CD4-positive, CD25-positive, alpha-beta regulatory T cell (primary cell): ENCODE data around the gene SEPTIN1. TPM values are rescaled to one million over a fixed set of nuclear protein-coding genes. Genes with fewer than 3 reads are reported as not detected.

ENCODE experiments used
- ATAC-seq, 2 donors: fragments of 150-1000 bp; cut with Tn5 transposase; one replicate each; pipeline ENCODE4 v1.10.0; 2021; ENCODE audit warnings: low read depth in 2 of 2, moderate number of reproducible peaks in 2 of 2, moderate library complexity in 1 of 2
- DNase-seq, 3 donors: peaks; one replicate each; pipeline versions ENCODE4 v3.0.0 to v3.0.0-alpha.2; 2012 to 2022; ENCODE audit warnings: mixed read lengths in 1 of 3
- H3K27ac ChIP-seq: one replicate; pipeline ENCODE4 v1.7.0; 2013; ENCODE audit warnings: mild to moderate bottlenecking, low read length; ENCODE audit not compliant: insufficient read depth, poor library complexity, severe bottlenecking
- H3K27me3 ChIP-seq: one replicate; pipeline ENCODE4 v1.7.0; 2013; ENCODE audit warnings: low read length; ENCODE audit not compliant: control insufficient read depth, insufficient read depth
- H3K36me3 ChIP-seq: one replicate; pipeline ENCODE4 v1.7.0; 2013; ENCODE audit warnings: mild to moderate bottlenecking, low read length, moderate library complexity; ENCODE audit not compliant: control insufficient read depth, insufficient read depth
- H3K4me1 ChIP-seq: 2 replicates; pipeline ENCODE4 v1.7.0; 2013; ENCODE audit warnings: mild to moderate bottlenecking, low read length; ENCODE audit not compliant: insufficient read depth, control insufficient read depth, poor library complexity, severe bottlenecking
- H3K4me3 ChIP-seq: one replicate; pipeline ENCODE4 v1.7.0; 2013; ENCODE audit warnings: low read depth, mild to moderate bottlenecking, low read length, moderate library complexity
- H3K9me3 ChIP-seq, 2 experiments: 1 replicate in 1 of 2; 2 replicates in 1 of 2; pipeline ENCODE4 v1.7.0; 2013; ENCODE audit warnings: low read length in 2 of 2, mild to moderate bottlenecking in 1 of 2, moderate library complexity in 1 of 2; ENCODE audit not compliant: control insufficient read depth in 2 of 2
- H3K27ac Mint-ChIP-seq, 3 donors: one replicate each; pipeline ENCODE4 v1.8.0; 2020 to 2022; ENCODE audit warnings: mild to moderate bottlenecking in 3 of 3, mixed read lengths in 3 of 3, moderate library complexity in 2 of 3
- H3K27me3 Mint-ChIP-seq: one replicate; pipeline ENCODE4 v1.8.0; 2022; ENCODE audit warnings: mild to moderate bottlenecking, mixed read lengths
- H3K36me3 Mint-ChIP-seq: one replicate; pipeline ENCODE4 v1.8.0; 2020; ENCODE audit warnings: mixed read lengths
- H3K4me1 Mint-ChIP-seq, 4 donors: one replicate each; pipeline ENCODE4 v1.8.0; 2020 to 2022; ENCODE audit warnings: mixed read lengths in 4 of 4, mild to moderate bottlenecking in 1 of 4
- H3K4me3 Mint-ChIP-seq, 4 donors: one replicate each; pipeline ENCODE4 v1.8.0; 2020 to 2022; ENCODE audit warnings: mild to moderate bottlenecking in 4 of 4, mixed read lengths in 4 of 4, moderate library complexity in 3 of 4
- H3K9me3 Mint-ChIP-seq, 7 donors: one replicate each; pipeline ENCODE4 v1.8.0; 2020 to 2022; ENCODE audit warnings: mixed read lengths in 7 of 7, mild to moderate bottlenecking in 3 of 7, moderate library complexity in 2 of 7
- polyA plus RNA-seq, 4 donors: library from polyadenylated mRNA; unstranded; fragments of 300-500 nt; fragmentation: Illumina TruSeq; gene quantifications; one replicate each; pipeline ENCODE4 v1.2.3, GENCODE V29; 2021
- total RNA-seq: library from RNA; stranded (reverse); gene quantifications from one replicate; pipeline ENCODE4 v1.2.3, GENCODE V29; 2022

SEPTIN1 gene
- total RNA-seq = 198 TPM
- 100 to 1,000 TPM; 157 to 205 (median 170) TPM for polyA plus RNA-seq

GRCh38 chr16:30382111-30382881 is at the start of gene SEPTIN1:
Gene SEPTIN1, minus strand, starts transcription at chr16:30382561. Its CDS starts 19 bp downstream, at chr16:30382542.
- DNase-seq = peak; percentile 60 to 92 (median 82)
- H3K9me3 ChIP-seq = no peaks in the 10 kb centered on the region
- H3K4me1 ChIP-seq = peaks cover 65% of the 10 kb centered on the region

GRCh38 chr16:30430428-30430970 is 48.1 kb upstream of the SEPTIN1 start:
- Mint-ChIP-seq H3K4me1 (peaks cover 8 to 24% (median 18%) of the 10 kb centered on the region in 4 donors), H3K36me3 (peaks cover 17% of the 10 kb centered on the region), H3K27me3 (no peaks in the 10 kb centered on the region), H3K9me3 (no peaks in the 10 kb centered on the region), H3K4me3 (no peak overlapping the region), H3K27ac (no peak overlapping the region)
- H3K36me3 ChIP-seq = peaks cover 3% of the 10 kb centered on the region
- H3K27me3 ChIP-seq = no peaks in the 10 kb centered on the region
- DNase-seq (no peak), ATAC-seq (peak in 1 of 2 donors; percentile 2)
- H3K4me1 ChIP-seq = peaks cover 20% of the 10 kb centered on the region
- H3K9me3 ChIP-seq = no peaks in the 10 kb centered on the region
- no peak overlapping the region for H3K4me3 ChIP-seq
- peak overlapping the region; percentile 88 for H3K27ac ChIP-seq

More at GRCh38 chr16:30382111-30382881, at the start of gene SEPTIN1:
- H3K4me1 Mint-ChIP-seq = peaks cover 0 to 71% (median 35%) of the 10 kb centered on the region in 4 donors
- H3K36me3 ChIP-seq = no peaks in the 10 kb centered on the region
- peak within 1 kb of the TSS; percentile 82 for H3K4me3 ChIP-seq
- H3K27ac ChIP-seq = peak within 1 kb of the TSS; percentile 100
- H3K4me3 Mint-ChIP-seq = peak within 1 kb of the TSS; percentile 94 to 98 (median 96)
- peaks cover 4% of the 10 kb centered on the region for H3K36me3 Mint-ChIP-seq
- no peaks in the 10 kb centered on the region for H3K27me3 ChIP-seq
- peaks cover 9% of the 10 kb centered on the region for H3K27me3 Mint-ChIP-seq
- H3K9me3 Mint-ChIP-seq = peaks cover 0 to under 1% (median 0%) of the 10 kb centered on the region in 7 donors
- peak; percentile 40 to 45 for ATAC-seq
- peak within 1 kb of the TSS; percentile 92 to 100 (median 100) for H3K27ac Mint-ChIP-seq

- peaks cover 17% of the 10 kb centered on the region for H3K36me3 Mint-ChIP-seq
- Histone ChIP-seq H3K27ac (peak within 1 kb of the TSS; percentile 88), H3K27me3 (no peaks in the 10 kb centered on the region), H3K36me3 (peaks cover 3% of the 10 kb centered on the region), H3K9me3 (no peaks in the 10 kb centered on the region), H3K4me1 (peaks cover 20% of the 10 kb centered on the region), H3K4me3 (peak within 1 kb of the TSS; percentile 78)
- DNase-seq (peak; percentile 95 to 100 (median 98)), ATAC-seq (peak; percentile 97 to 98)
- H3K4me1 Mint-ChIP-seq = peaks cover 8 to 21% (median 16%) of the 10 kb centered on the region in 4 donors
- peak within 1 kb of the TSS in 1 of 3 donors; percentile 52 for H3K27ac Mint-ChIP-seq
- no peaks in the 10 kb centered on the region for H3K27me3 Mint-ChIP-seq
- no peaks in the 10 kb centered on the region for H3K9me3 Mint-ChIP-seq
- peak within 1 kb of the TSS in 1 of 4 donors; percentile 61 for H3K4me3 Mint-ChIP-seq
Measured at GRCh38 chr16:30429678-30430427, 47.5 kb upstream of the SEPTIN1 start, which contains the start of gene DCTPP1. Gene DCTPP1, minus strand, starts transcription at chr16:30430030. Its CDS starts 50 bp downstream, at chr16:30429980.

- no peaks in the 10 kb centered on the region for H3K9me3 Mint-ChIP-seq
- Histone ChIP-seq H3K36me3 (peaks cover 7% of the 10 kb centered on the region), H3K4me3 (peak overlapping the region; percentile 78), H3K27me3 (no peaks in the 10 kb centered on the region), H3K4me1 (peaks cover 20% of the 10 kb centered on the region), H3K9me3 (no peaks in the 10 kb centered on the region), H3K27ac (peak overlapping the region; percentile 88)
- no peaks in the 10 kb centered on the region for H3K27me3 Mint-ChIP-seq
- no peak for ATAC-seq
- no peak overlapping the region for H3K27ac Mint-ChIP-seq
- peaks cover 8 to 18% (median 13%) of the 10 kb centered on the region in 4 donors for H3K4me1 Mint-ChIP-seq
- H3K4me3 Mint-ChIP-seq = no peak overlapping the region
- peaks cover 21% of the 10 kb centered on the region for H3K36me3 Mint-ChIP-seq
- no peak for DNase-seq
Measured at GRCh38 chr16:30429418-30429677, 47.0 kb upstream of the SEPTIN1 start.

- peak overlapping the region in 3 of 4 donors; percentile 61 to 71 (median 65) for H3K4me3 Mint-ChIP-seq
Measured at GRCh38 chr16:30428055-30428454, 45.7 kb upstream of the SEPTIN1 start.

GRCh38 chr16:30421010-30421409 is 38.6 kb upstream of the SEPTIN1 start:
- no peaks in the 10 kb centered on the region for H3K27me3 Mint-ChIP-seq
- H3K4me3 Mint-ChIP-seq = peak overlapping the region in 1 of 4 donors; percentile 53
- peaks cover 25% of the 10 kb centered on the region for H3K36me3 Mint-ChIP-seq
- Histone ChIP-seq H3K27me3 (no peaks in the 10 kb centered on the region), H3K9me3 (no peaks in the 10 kb centered on the region), H3K27ac (no peak overlapping the region), H3K4me1 (peaks cover 16% of the 10 kb centered on the region), H3K4me3 (no peak overlapping the region), H3K36me3 (peaks cover 16% of the 10 kb centered on the region)
- no peaks in the 10 kb centered on the region for H3K9me3 Mint-ChIP-seq
- ATAC-seq (no peak), DNase-seq (no peak)
- H3K27ac Mint-ChIP-seq = peak overlapping the region; percentile 42 to 53 (median 52)
- peaks cover 3 to 28% (median 9%) of the 10 kb centered on the region in 4 donors for H3K4me1 Mint-ChIP-seq

More at GRCh38 chr16:30428055-30428454, 45.7 kb upstream of the SEPTIN1 start:
- Histone ChIP-seq H3K4me3 (no peak overlapping the region), H3K4me1 (peaks cover 20% of the 10 kb centered on the region), H3K36me3 (peaks cover 16% of the 10 kb centered on the region), H3K27me3 (no peaks in the 10 kb centered on the region), H3K9me3 (no peaks in the 10 kb centered on the region), H3K27ac (no peak overlapping the region)
- Mint-ChIP-seq H3K9me3 (no peaks in the 10 kb centered on the region), H3K27ac (peak overlapping the region; percentile 7 to 63 (median 28)), H3K4me1 (peaks cover 4 to 12% (median 9%) of the 10 kb centered on the region in 4 donors), H3K27me3 (no peaks in the 10 kb centered on the region), H3K36me3 (peaks cover 25% of the 10 kb centered on the region)
- no peak for DNase-seq
- ATAC-seq = no peak

- Histone ChIP-seq H3K27me3 (no peaks in the 10 kb centered on the region), H3K4me1 (peaks cover 16% of the 10 kb centered on the region), H3K27ac (peak overlapping the region; percentile 82), H3K36me3 (peaks cover 7% of the 10 kb centered on the region), H3K4me3 (no peak overlapping the region), H3K9me3 (no peaks in the 10 kb centered on the region)
- no peaks in the 10 kb centered on the region for H3K9me3 Mint-ChIP-seq
- no peaks in the 10 kb centered on the region for H3K27me3 Mint-ChIP-seq
- ATAC-seq (no peak), DNase-seq (no peak)
- H3K36me3 Mint-ChIP-seq = peaks cover 13% of the 10 kb centered on the region
- H3K4me1 Mint-ChIP-seq = peaks cover 3 to 22% (median 10%) of the 10 kb centered on the region in 4 donors
- peak overlapping the region; percentile 45 to 70 (median 66) for H3K4me3 Mint-ChIP-seq
- peak overlapping the region; percentile 75 to 86 (median 79) for H3K27ac Mint-ChIP-seq
Measured at GRCh38 chr16:30418350-30419181, 36.2 kb upstream of the SEPTIN1 start.
